Liver (tissue), 9 donors: ENCODE results near the gene PIGV. TPM values are rescaled to one million over a fixed set of nuclear protein-coding genes. Genes with fewer than 3 reads are reported as not detected.

Experiments
- DNase-seq: peaks from one replicate; pipeline ENCODE4 v3.0.0-alpha.2; 2017; ENCODE audit warnings: low spot score
- H3K27ac ChIP-seq, 2 donors: one replicate each; pipeline ENCODE4 v1.7.0; 2013; ENCODE audit warnings: inconsistent platforms in 2 of 2, low read length in 2 of 2, control low read depth in 1 of 2, low read depth in 1 of 2, mild to moderate bottlenecking in 1 of 2
- H3K27me3 ChIP-seq, 4 donors: one replicate each; pipeline versions ENCODE4 v1.6.1 to v1.7.0; 2013; ENCODE audit warnings: low read length in 3 of 4, inconsistent platforms in 1 of 4, mild to moderate bottlenecking in 1 of 4, moderate library complexity in 1 of 4; ENCODE audit not compliant: control insufficient read depth in 4 of 4, insufficient read depth in 4 of 4
- H3K36me3 ChIP-seq, 4 donors: one replicate each; pipeline versions ENCODE4 v1.6.1 to v1.7.0; 2013; ENCODE audit warnings: low read length in 3 of 4, mild to moderate bottlenecking in 3 of 4, low read depth in 1 of 4, moderate library complexity in 1 of 4; ENCODE audit not compliant: control insufficient read depth in 4 of 4, insufficient read depth in 3 of 4
- H3K4me1 ChIP-seq, 4 donors: one replicate each; pipeline versions ENCODE4 v1.6.1 to v1.7.0; 2013; ENCODE audit warnings: low read length in 3 of 4, mild to moderate bottlenecking in 3 of 4, moderate library complexity in 1 of 4; ENCODE audit not compliant: control insufficient read depth in 4 of 4, insufficient read depth in 4 of 4
- H3K4me3 ChIP-seq, 3 donors: one replicate each; pipeline versions ENCODE4 v1.6.1 to v1.7.0; 2013; ENCODE audit warnings: low read length in 3 of 3, control low read depth in 1 of 3, low read depth in 1 of 3, mild to moderate bottlenecking in 1 of 3
- H3K9ac ChIP-seq, 2 donors: one replicate each; pipeline ENCODE4 v1.7.0; 2013; ENCODE audit warnings: low read length in 2 of 2, mild to moderate bottlenecking in 2 of 2, moderate library complexity in 2 of 2, control low read depth in 1 of 2, low read depth in 1 of 2
- H3K9me3 ChIP-seq, 4 donors: one replicate each; pipeline versions ENCODE4 v1.6.1 to v1.7.0; 2013; ENCODE audit warnings: low read length in 3 of 4; ENCODE audit not compliant: control insufficient read depth in 4 of 4
- EGR1 ChIP-seq, 2 donors: IDR thresholded peaks; 2 replicates each; pipeline ENCODE4 v1.6.1; 2016 to 2018; ENCODE audit warnings: antibody characterized with exemption in 2 of 2, low read depth in 2 of 2
- FOXA1 ChIP-seq: IDR thresholded peaks from 2 replicates; pipeline ENCODE4 v1.6.1; 2016; ENCODE audit warnings: antibody characterized with exemption
- FOXA2 ChIP-seq: IDR thresholded peaks from 2 replicates; pipeline ENCODE4 v1.6.1; 2016; ENCODE audit warnings: antibody characterized with exemption
- GABPA ChIP-seq, 2 donors: IDR thresholded peaks in 1 of 2; conservative IDR thresholded peaks in 1 of 2; 2 replicates each; pipeline ENCODE4 v1.6.1; 2016; ENCODE audit warnings: antibody characterized with exemption in 2 of 2, mild to moderate bottlenecking in 1 of 2, moderate library complexity in 1 of 2
- HNF4A ChIP-seq, 2 donors: conservative IDR thresholded peaks; 2 replicates each; pipeline ENCODE4 v1.6.1; 2016; ENCODE audit warnings: antibody characterized with exemption in 2 of 2, mild to moderate bottlenecking in 2 of 2
- HNF4G ChIP-seq: IDR thresholded peaks from 2 replicates; pipeline ENCODE4 v1.6.1; 2016; ENCODE audit warnings: antibody characterized with exemption
- JUND ChIP-seq, 2 donors: IDR thresholded peaks; 2 replicates each; pipeline ENCODE4 v1.6.1; 2016; ENCODE audit warnings: antibody characterized with exemption in 2 of 2
- NR2F2 ChIP-seq: IDR thresholded peaks from 2 replicates; pipeline ENCODE4 v1.6.1; 2016; ENCODE audit warnings: antibody characterized with exemption
- RAD21 ChIP-seq, 2 donors: IDR thresholded peaks; 2 replicates each; pipeline ENCODE4 v1.6.1; 2016; ENCODE audit warnings: antibody characterized with exemption in 2 of 2, mild to moderate bottlenecking in 2 of 2
- REST ChIP-seq: IDR thresholded peaks from 2 replicates; pipeline ENCODE4 v1.6.1; 2016; ENCODE audit warnings: antibody characterized with exemption, mild to moderate bottlenecking
- RXRA ChIP-seq, 2 donors: IDR thresholded peaks; 2 replicates each; pipeline ENCODE4 v1.6.1; 2017 to 2018; ENCODE audit warnings: antibody characterized with exemption in 2 of 2, mild to moderate bottlenecking in 1 of 2
- SP1 ChIP-seq: IDR thresholded peaks from 2 replicates; pipeline ENCODE4 v1.6.1; 2018; ENCODE audit warnings: antibody characterized with exemption, mild to moderate bottlenecking
- TAF1 ChIP-seq: conservative IDR thresholded peaks from 2 replicates; pipeline ENCODE4 v1.6.1; 2016; ENCODE audit warnings: antibody characterized with exemption, mild to moderate bottlenecking
- YY1 ChIP-seq: IDR thresholded peaks from 2 replicates; pipeline ENCODE4 v1.6.1; 2016; ENCODE audit warnings: antibody characterized with exemption, mild to moderate bottlenecking
- ZBTB33 ChIP-seq: IDR thresholded peaks from 2 replicates; pipeline ENCODE4 v1.6.1; 2016; ENCODE audit warnings: antibody characterized with exemption
- WGBS: extraction: QIAGEN DNeasy Blood & Tissue Kit; methylation state at CpG from one replicate; pipeline ENCODE4 v1.1.7; 2013; 5-methylcytosine and 5-hydroxymethylcytosine counted together
- polyA plus RNA-seq, 2 donors: library from polyadenylated mRNA; stranded (reverse) in 1 of 2; unstranded in 1 of 2; fragments of 200-250 nt in 1 of 2; fragments of >200 nt in 1 of 2; fragmentation: Nextera tagmentation in 1 of 2; extraction: Ambion mirVana in 1 of 2; gene quantifications; one replicate each; pipeline versions ENCODE4 v1.2.1 to v1.2.3, GENCODE V29; 2013 to 2015
- total RNA-seq, 2 donors: library from RNA; depleted of rRNA; stranded (reverse); fragments of >200 nt; gene quantifications; one replicate each; pipeline ENCODE4 v1.2.3, GENCODE V29; 2014
- TF ChIP-seq, protein P1 (sequence below): IDR thresholded peaks from 2 replicates; pipeline ENCODE4 v1.6.1; 2016; ENCODE audit warnings: antibody characterized with exemption
- TF ChIP-seq, protein P2 (sequence below): IDR thresholded peaks from 2 replicates; pipeline ENCODE4 v1.6.1; 2016; ENCODE audit warnings: antibody characterized with exemption
- TF ChIP-seq, protein P3 (sequence below): fragments of 150-350 bp; IDR thresholded peaks from 2 replicates; pipeline ENCODE4 v1.5.1; 2017; ENCODE audit warnings: improper control_type of control experiment, low read depth, low read length; ENCODE audit not compliant: missing input control
- donor health status: healthy.
- donor health status: healthy.
- donor health status: healthy.
- donor health status: healthy.
- donor health status: healthy.

PIGV gene
- total and polyA plus RNA-seq, 4 donors: 13.9 to 24.3 (median 14.8) TPM

DNA sequence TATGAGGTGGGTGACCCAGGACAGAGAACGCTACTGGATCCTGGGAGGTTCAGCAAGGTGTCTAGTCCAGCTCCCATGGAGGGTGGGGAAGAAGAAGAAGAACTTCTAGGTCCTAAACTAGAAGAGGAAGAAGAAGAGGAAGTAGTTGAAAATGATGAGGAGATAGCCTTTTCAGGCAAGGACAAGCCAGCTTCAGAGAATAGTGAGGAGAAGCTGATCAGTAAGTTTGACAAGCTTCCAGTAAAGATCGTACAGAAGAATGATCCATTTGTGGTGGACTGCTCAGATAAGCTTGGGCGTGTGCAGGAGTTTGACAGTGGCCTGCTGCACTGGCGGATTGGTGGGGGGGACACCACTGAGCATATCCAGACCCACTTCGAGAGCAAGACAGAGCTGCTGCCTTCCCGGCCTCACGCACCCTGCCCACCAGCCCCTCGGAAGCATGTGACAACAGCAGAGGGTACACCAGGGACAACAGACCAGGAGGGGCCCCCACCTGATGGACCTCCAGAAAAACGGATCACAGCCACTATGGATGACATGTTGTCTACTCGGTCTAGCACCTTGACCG is 8.6 kb upstream of the PIGV start:
- no peak overlapping the region for H3K4me3 ChIP-seq
- H3K36me3 ChIP-seq: peaks cover 15 to 48% (median 35%) of the 10 kb centered on the region in 4 donors
- peaks cover 8 to 51% (median 38%) of the 10 kb centered on the region in 4 donors for H3K4me1 ChIP-seq
- no peaks in the 10 kb centered on the region for H3K9me3 ChIP-seq
- no peak overlapping the region for H3K9ac ChIP-seq
- no peak for TF ChIP-seq HNF4A (conservative IDR thresholded peaks at IDR 0.05)
- no peak for TF ChIP-seq JUND (IDR thresholded peaks at IDR 0.05)
- TF ChIP-seq REST: no peak
- TF ChIP-seq FOXA2: no peak
- TF ChIP-seq RAD21 (IDR thresholded peaks at IDR 0.05): no peak
- TF ChIP-seq TAF1: no peak
- no peak for TF ChIP-seq YY1
- TF ChIP-seq, protein P1, sequence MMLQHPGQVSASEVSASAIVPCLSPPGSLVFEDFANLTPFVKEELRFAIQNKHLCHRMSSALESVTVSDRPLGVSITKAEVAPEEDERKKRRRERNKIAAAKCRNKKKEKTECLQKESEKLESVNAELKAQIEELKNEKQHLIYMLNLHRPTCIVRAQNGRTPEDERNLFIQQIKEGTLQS: no peak
- TF ChIP-seq NR2F2: no peak
- TF ChIP-seq GABPA (IDR thresholded peaks at IDR 0.05 in 1 of 2, conservative IDR thresholded peaks at IDR 0.05 in 1 of 2): no peak
- no peak for TF ChIP-seq FOXA1
- TF ChIP-seq, protein P2, sequence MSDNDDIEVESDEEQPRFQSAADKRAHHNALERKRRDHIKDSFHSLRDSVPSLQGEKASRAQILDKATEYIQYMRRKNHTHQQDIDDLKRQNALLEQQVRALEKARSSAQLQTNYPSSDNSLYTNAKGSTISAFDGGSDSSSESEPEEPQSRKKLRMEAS: no peak
- TF ChIP-seq HNF4G: no peak
- TF ChIP-seq, protein P3, sequence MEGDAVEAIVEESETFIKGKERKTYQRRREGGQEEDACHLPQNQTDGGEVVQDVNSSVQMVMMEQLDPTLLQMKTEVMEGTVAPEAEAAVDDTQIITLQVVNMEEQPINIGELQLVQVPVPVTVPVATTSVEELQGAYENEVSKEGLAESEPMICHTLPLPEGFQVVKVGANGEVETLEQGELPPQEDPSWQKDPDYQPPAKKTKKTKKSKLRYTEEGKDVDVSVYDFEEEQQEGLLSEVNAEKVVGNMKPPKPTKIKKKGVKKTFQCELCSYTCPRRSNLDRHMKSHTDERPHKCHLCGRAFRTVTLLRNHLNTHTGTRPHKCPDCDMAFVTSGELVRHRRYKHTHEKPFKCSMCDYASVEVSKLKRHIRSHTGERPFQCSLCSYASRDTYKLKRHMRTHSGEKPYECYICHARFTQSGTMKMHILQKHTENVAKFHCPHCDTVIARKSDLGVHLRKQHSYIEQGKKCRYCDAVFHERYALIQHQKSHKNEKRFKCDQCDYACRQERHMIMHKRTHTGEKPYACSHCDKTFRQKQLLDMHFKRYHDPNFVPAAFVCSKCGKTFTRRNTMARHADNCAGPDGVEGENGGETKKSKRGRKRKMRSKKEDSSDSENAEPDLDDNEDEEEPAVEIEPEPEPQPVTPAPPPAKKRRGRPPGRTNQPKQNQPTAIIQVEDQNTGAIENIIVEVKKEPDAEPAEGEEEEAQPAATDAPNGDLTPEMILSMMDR: no peak
- no peak for TF ChIP-seq RXRA (IDR thresholded peaks at IDR 0.05)
- no peak for TF ChIP-seq SP1
- TF ChIP-seq EGR1 (IDR thresholded peaks at IDR 0.05; ENCODE audit: low read depth in 2 of 2): no peak
- H3K27me3 ChIP-seq: no peaks in the 10 kb centered on the region
- 88% methylated on average over 11 of the region's 11 CpGs for WGBS
- no peak for DNase-seq
- H3K27ac ChIP-seq: no peak overlapping the region

DNA sequence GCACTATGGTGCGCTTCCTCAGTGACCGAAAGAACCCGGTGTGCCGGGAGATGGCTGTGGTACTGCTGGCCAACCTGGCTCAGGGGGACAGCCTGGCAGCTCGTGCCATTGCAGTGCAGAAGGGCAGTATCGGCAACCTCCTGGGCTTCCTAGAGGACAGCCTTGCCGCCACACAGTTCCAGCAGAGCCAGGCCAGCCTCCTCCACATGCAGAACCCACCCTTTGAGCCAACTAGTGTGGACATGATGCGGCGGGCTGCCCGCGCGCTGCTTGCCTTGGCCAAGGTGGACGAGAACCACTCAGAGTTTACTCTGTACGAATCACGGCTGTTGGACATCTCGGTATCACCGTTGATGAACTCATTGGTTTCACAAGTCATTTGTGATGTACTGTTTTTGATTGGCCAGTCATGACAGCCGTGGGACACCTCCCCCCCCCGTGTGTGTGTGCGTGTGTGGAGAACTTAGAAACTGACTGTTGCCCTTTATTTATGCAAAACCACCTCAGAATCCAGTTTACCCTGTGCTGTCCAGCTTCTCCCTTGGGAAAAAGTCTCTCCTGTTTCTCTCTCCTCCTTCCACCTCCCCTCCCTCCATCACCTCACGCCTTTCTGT is 7.3 kb upstream of the PIGV start:
- no peaks in the 10 kb centered on the region for H3K9me3 ChIP-seq
- H3K27ac ChIP-seq: peak overlapping the region; percentile 80 to 86
- peaks cover 14 to 63% (median 51%) of the 10 kb centered on the region in 4 donors for H3K4me1 ChIP-seq
- no peak overlapping the region for H3K4me3 ChIP-seq
- 40% methylated on average over 21 of the region's 21 CpGs for WGBS
- H3K9ac ChIP-seq: no peak overlapping the region
- peaks cover 9 to 35% (median 24%) of the 10 kb centered on the region in 4 donors for H3K36me3 ChIP-seq
- no peaks in the 10 kb centered on the region for H3K27me3 ChIP-seq
- DNase-seq: no peak
- TF ChIP-seq FOXA2: peak; percentile 49
- peak; percentile 76 for TF ChIP-seq SP1
- TF ChIP-seq, protein P2: no peak
- TF ChIP-seq RAD21 (IDR thresholded peaks at IDR 0.05): peak in 1 of 2 donors; percentile 17
- TF ChIP-seq JUND (IDR thresholded peaks at IDR 0.05): peak in 1 of 2 donors; percentile 66
- TF ChIP-seq FOXA1: peak; percentile 23
- no peak for TF ChIP-seq GABPA (IDR thresholded peaks at IDR 0.05 in 1 of 2, conservative IDR thresholded peaks at IDR 0.05 in 1 of 2)
- TF ChIP-seq EGR1 (IDR thresholded peaks at IDR 0.05; ENCODE audit: low read depth in 2 of 2): no peak
- TF ChIP-seq REST: peak; percentile 96
- TF ChIP-seq YY1: peak; percentile 70
- peak; percentile 68 to 88 for TF ChIP-seq RXRA (IDR thresholded peaks at IDR 0.05)
- peak; percentile 33 for TF ChIP-seq ZBTB33
- no peak for TF ChIP-seq HNF4G
- TF ChIP-seq TAF1: no peak
- no peak for TF ChIP-seq NR2F2
